GM19324 (cell line): Measurements from ENCODE around the gene SFSWAP.
"Not testable (repeated sequence)": the region's sequence is repeated elsewhere in the genome, so short reads cannot be mapped to it uniquely, and the experiment has no call there.

ENCODE experiments used
- ATAC-seq: cut with Tn5 transposase; IDR thresholded peaks from one replicate; pipeline ENCODE4 v1.9.1; 2021; ENCODE audit warnings: mild to moderate bottlenecking, moderate library complexity; ENCODE audit not compliant: unreplicated experiment, low FRiP score

The SFSWAP gene

GRCh38 chr12:131754184-131754583, 43.3 kb downstream of the SFSWAP start:
- no peak for ATAC-seq

GRCh38 chr12:131755305-131756113, 44.6 kb downstream of the SFSWAP start:
- ATAC-seq: no peak

- ATAC-seq: no peak
Measured at GRCh38 chr12:131756441-131756840, 45.6 kb downstream of the SFSWAP start.

GRCh38 chr12:131757111-131757510, 46.2 kb downstream of the SFSWAP start:
- no peak for ATAC-seq

- no peak for ATAC-seq
Measured at GRCh38 chr12:131758016-131758739, 47.3 kb downstream of the SFSWAP start.

- ATAC-seq: no peak
Measured at GRCh38 chr12:131759176-131759575, 48.3 kb downstream of the SFSWAP start.

- no peak for ATAC-seq
Measured at GRCh38 chr12:131761638-131762037, 50.7 kb downstream of the SFSWAP start.

- no peak for ATAC-seq
Measured at GRCh38 chr12:131764738-131765137, 53.8 kb downstream of the SFSWAP start.

- no peak for ATAC-seq
Measured at GRCh38 chr12:131765961-131766360, 55.1 kb downstream of the SFSWAP start.

GRCh38 chr12:131766382-131767107, 55.7 kb downstream of the SFSWAP start:
- ATAC-seq: no peak

GRCh38 chr12:131770120-131770519, 59.2 kb downstream of the SFSWAP start:
- ATAC-seq: no peak

GRCh38 chr12:131771965-131772364, 61.1 kb downstream of the SFSWAP start:
- no peak for ATAC-seq

GRCh38 chr12:131773582-131774221, 62.8 kb downstream of the SFSWAP start:
- ATAC-seq: peak; percentile 81

- ATAC-seq: no peak
Measured at GRCh38 chr12:131774576-131775391, 63.9 kb downstream of the SFSWAP start.

GRCh38 chr12:131775392-131776236, 64.7 kb downstream of the SFSWAP start:
- ATAC-seq: no peak

GRCh38 chr12:131776237-131776889, 65.5 kb downstream of the SFSWAP start:
- no peak for ATAC-seq

GRCh38 chr12:131777269-131777668, 66.4 kb downstream of the SFSWAP start:
- not testable (repeated sequence) for ATAC-seq

GRCh38 chr12:131779027-131779426, 68.1 kb downstream of the SFSWAP start:
- no peak for ATAC-seq
